H1 (cell line): Measurements from ENCODE around the gene HOMER2. TPM values are rescaled to one million over a fixed set of nuclear protein-coding genes. Genes with fewer than 3 reads are reported as not detected.

Source experiments
- BRCA1 ChIP-seq: IDR thresholded peaks from 2 replicates; pipeline ENCODE4 v1.6.1; 2012; ENCODE audit warnings: low read depth, low read length, improper control_type of control experiment
- CHD7 ChIP-seq: fragments of 300-600 bp; sonication (generic); IDR thresholded peaks from 2 replicates; pipeline ENCODE4 v1.7.1; 2012; ENCODE audit warnings: low read length, moderate library complexity, mild to moderate bottlenecking, inconsistent platforms; ENCODE audit not compliant: insufficient replicate concordance
- KDM1A ChIP-seq: fragments of 200-600, 300-600 bp; sonication (generic); IDR thresholded peaks from 2 replicates; pipeline ENCODE4 v1.7.1; 2016; ENCODE audit warnings: mild to moderate bottlenecking, low read length, borderline replicate concordance
- POLR2A ChIP-seq, 2 experiments: IDR thresholded peaks; 1 replicate in 1 of 2; 2 replicates in 1 of 2; pipeline ENCODE4 v1.6.1; 2011; ENCODE audit warnings: low read depth in 2 of 2, low read length in 2 of 2, mild to moderate bottlenecking in 2 of 2; ENCODE audit errors: control extremely low read depth in 1 of 2
- RAD21 ChIP-seq, 2 experiments: IDR thresholded peaks in 1 of 2; conservative IDR thresholded peaks in 1 of 2; 2 replicates each; pipeline ENCODE4 v1.6.1; 2011; ENCODE audit warnings: low read depth in 2 of 2, low read length in 2 of 2, improper control_type of control experiment in 1 of 2, inconsistent platforms in 1 of 2, mild to moderate bottlenecking in 1 of 2, moderate library complexity in 1 of 2
- SIRT6 ChIP-seq: IDR thresholded peaks from one replicate; pipeline ENCODE4 v1.7.1; 2012; ENCODE audit warnings: low read length, inconsistent platforms
- SRF ChIP-seq: IDR thresholded peaks from 2 replicates; pipeline ENCODE4 v1.6.1; 2011; ENCODE audit warnings: mild to moderate bottlenecking, low read depth, low read length, moderate library complexity
- YY1 ChIP-seq: IDR thresholded peaks from 2 replicates; pipeline ENCODE4 v1.6.1; 2011; ENCODE audit warnings: low read depth, mild to moderate bottlenecking, low read length
- polyA plus RNA-seq, 7 experiments: library from polyadenylated mRNA; depleted of rRNA in 3 of 7; stranded (reverse) in 5 of 7; unstranded in 2 of 7; fragments of >200 nt in 5 of 7; fragments of 200-250 nt in 2 of 7; gene quantifications; 1 replicate in 5 of 7; 2 replicates in 1 of 7; 4 replicates in 1 of 7; pipeline versions ENCODE4 v1.2.1 to v1.2.3, GENCODE V29; 2011 to 2013; ENCODE audit warnings: missing spikeins in 2 of 7, mixed read lengths in 2 of 7
- total RNA-seq: library from RNA; stranded (reverse); fragmentation: NEBNext Ultra II Directional; extraction: Animal tissue kit (Norgen Biotek cat#: 25700); gene quantifications from 2 replicates; pipeline ENCODE4 v1.2.1, GENCODE V29; 2021

The HOMER2 gene
- total and polyA plus RNA-seq, 2 of the 8 experiments (the other 6 are each of a cell fraction or from before 2014, with no cell fraction given) = 12.5 to 27.6 TPM

GRCh38 chr15:82898961-82899360 lies 53.6 kb downstream of the HOMER2 start (continued):
- TF ChIP-seq BRCA1 = no peak
- no peak for TF ChIP-seq RAD21 (IDR thresholded peaks at IDR 0.05 in 1 of 2, conservative IDR thresholded peaks at IDR 0.05 in 1 of 2; ENCODE audit: low read depth in 2 of 2, low read length in 2 of 2)
- TF ChIP-seq SRF = no peak
- TF ChIP-seq CHD7 = no peak
- TF ChIP-seq YY1 = no peak
- no peak for TF ChIP-seq SIRT6
- no peak for TF ChIP-seq KDM1A
- TF ChIP-seq POLR2A (IDR thresholded peaks at IDR 0.05; ENCODE audit: control extremely low read depth in 1 of 2, low read depth in 2 of 2, low read length in 2 of 2) = no peak
- TF ChIP-seq, all 59 proteins: peak for 0
